ENCODE results near the gene MUC3A.
"Not testable (repeated sequence)": the region's sequence is repeated elsewhere in the genome, so short reads cannot be mapped to it uniquely, and the experiment has no call there.

MUC3A gene

DNA sequence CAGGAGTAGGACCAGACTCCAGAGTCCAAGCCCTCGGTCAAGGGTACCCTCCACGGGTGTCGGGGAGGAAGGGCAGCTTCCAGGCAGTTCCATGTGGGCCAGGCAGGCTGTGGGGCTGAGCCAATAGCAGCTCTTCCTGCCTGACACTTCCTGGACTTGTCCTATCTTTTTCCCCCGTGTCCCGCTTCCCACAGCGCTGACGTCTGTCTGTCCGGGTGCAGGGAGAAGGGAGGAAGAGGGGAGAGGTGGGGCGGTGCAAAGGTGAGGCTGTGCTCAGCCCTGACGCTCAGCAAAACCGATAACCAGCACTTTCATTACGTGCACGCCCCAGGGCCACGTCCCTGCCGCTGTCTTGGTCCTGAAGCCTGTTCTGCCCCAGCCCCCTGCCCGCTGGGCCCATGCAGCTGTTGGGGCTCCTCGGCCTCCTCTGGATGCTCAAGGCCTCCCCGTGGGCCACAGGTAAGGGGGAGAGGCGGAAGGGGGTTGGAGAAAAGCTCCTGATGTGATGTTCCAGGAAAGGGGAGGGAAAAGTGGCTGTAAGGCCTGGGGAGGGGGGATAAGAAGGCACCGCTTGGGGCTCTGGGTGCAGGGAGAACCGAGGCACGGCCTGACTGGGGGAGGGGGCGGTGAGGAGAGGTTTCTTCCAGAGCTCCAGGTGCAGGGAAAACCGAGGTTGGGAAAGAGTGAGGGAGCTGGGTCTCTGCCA lies at the start of gene MUC3A:
TSS of gene MUC3A (plus strand) at position 308 of the 706 bp plus-strand sequence. CDS start at position 399, 91 bp downstream.
- DNase-seq, result no peak

- no peak for DNase-seq
These were observed 48.4 kb upstream of the MUC3A start for GRCh38 chr7:100900978-100901377.

GRCh38 chr7:100901921-100902332 lies 47.4 kb upstream of the MUC3A start:
- no peak for DNase-seq

DNA sequence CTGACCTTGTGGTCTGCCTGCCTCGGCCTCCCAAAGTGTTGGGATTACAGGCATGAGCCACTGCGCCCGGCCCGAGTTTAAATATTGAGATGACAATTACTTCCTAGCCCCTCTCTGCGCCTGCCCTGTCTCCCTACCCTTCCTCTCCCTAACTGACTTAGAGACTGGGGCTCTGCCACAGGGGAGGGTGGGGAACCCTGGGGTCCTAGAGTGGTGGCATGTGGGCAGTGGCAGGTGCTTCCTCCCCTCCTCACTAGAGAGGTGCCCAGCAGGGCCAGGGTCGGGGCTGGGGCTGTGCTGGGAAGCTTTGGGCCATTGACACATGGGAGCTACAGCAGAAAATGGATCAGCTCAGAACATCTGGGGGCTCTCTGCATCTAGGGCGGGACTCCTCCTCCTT lies 46.7 kb upstream of the MUC3A start:
- DNase-seq, result no peak

- DNase-seq, result no peak
These were observed 40.8 kb upstream of the MUC3A start for GRCh38 chr7:100908512-100908911.

- DNase-seq, result peak; percentile 75 to 80
These were observed 38.9 kb upstream of the MUC3A start for GRCh38 chr7:100910443-100910842.

DNA sequence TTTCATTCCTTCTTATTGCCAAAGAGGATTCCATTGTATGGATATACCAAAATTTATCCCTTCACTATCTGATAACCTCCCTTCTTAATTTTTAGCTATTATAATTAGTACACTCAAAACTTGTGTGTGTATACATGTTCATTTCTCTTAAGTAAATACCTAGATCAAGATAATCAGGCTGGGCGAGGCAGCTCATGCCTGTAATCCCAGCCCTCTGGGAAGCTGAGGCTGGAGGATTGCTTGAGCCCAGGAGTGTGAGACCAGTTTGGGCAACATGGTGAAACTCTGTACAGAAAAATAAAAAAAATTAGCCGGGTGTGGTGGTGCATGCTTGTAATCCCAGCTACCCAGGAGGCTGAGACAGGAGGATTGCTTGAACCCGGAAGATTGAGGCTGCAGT lies 37.9 kb upstream of the MUC3A start:
- DNase-seq, result no peak

- no peak for DNase-seq
These were observed 35.0 kb upstream of the MUC3A start for GRCh38 chr7:100914208-100914878.

GRCh38 chr7:100914879-100915447 lies 34.4 kb upstream of the MUC3A start:
- DNase-seq, result peak; percentile 71 to 83

DNA sequence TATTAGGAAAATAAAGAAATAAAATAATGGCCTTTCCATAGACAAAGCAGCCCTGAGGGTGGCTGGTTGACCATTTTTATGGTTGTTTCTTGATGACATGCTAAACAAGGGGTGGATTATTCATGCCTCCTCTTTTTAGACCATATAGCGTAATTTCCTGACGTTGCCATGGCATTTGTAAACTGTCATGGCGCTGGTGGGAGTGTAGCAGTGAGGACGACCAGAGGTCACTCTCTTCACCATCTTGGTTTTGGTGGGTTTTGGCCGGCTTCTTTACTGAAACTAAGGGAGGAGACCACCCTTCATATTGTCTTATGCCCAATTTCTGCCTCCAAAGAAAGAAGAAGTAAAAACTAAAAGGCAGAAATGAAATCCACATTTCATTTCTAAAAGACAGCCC lies 30.0 kb upstream of the MUC3A start:
- DNase-seq, result not testable (repeated sequence)

DNA sequence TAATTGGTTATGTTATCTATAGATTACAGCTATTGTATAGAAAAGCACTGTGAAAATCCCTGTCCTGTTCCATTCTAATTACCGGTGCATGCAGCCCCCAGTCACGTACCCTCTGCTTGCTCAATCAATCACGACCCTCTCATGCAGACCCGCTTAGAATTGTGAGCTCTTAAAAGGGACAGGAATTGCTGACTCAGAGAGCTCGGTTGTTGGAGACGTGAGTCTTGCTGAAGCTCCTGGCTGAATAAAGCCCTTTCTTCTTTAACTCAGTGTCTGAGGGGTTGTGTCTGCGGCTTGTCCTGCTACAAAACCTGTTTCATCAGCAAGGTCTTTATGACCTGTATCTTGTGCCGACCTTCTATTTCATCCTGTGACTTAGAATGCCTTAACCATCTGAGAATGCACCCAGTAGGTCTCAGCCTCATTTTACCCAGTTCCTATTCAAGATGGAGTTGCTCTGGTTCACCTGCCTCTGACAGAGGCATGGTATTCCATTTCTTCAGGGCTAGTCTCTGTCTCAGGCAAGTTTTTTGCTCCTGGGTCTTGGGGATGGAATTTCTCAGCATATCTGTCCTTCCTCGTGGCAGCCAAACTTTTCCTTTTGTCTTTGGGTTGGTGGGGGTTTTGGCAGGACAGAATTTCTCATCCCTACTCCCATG lies 29.4 kb upstream of the MUC3A start:
- DNase-seq, result not testable (repeated sequence)

GRCh38 chr7:100921039-100921438 lies 28.3 kb upstream of the MUC3A start:
- DNase-seq, result no peak

DNA sequence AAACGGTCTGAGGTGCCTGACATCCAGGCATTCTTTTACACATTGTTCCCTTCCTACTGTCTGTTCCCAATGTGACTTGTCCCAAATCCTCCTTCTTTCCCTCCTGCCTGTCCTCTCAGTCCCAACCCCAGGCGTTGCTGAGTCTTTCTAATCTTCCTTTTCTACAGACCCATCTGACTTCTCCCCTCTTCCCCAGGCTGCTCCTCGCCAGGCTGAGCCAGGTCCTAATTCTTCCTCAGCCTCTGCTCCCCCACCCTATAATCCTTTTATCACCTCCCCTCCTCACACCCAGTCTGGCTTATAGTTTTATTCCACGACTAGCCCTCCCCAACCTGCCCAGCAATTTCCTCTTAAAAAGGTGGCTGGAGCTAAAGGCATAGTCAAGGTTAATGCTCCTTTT lies 25.7 kb upstream of the MUC3A start:
- not testable (repeated sequence) for DNase-seq

DNA sequence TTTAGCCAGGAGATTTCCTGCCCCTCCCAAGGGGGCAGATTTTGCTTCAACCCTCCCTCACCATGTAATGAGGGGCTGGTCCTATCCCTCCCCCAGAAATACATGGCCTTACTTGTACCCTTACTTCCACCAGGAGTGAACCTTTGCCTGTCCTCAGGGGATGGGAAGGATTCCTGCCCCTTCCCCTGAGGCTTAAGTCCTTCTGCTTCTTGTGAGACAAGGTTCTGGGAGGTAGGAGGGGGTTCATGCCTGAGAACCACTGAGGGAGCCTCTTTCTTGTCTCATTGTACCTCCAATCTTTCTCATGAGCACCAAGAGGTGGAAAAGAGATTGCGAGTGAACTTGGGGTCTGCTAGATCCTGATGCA lies 19.5 kb upstream of the MUC3A start:
- DNase-seq, result no peak

DNA sequence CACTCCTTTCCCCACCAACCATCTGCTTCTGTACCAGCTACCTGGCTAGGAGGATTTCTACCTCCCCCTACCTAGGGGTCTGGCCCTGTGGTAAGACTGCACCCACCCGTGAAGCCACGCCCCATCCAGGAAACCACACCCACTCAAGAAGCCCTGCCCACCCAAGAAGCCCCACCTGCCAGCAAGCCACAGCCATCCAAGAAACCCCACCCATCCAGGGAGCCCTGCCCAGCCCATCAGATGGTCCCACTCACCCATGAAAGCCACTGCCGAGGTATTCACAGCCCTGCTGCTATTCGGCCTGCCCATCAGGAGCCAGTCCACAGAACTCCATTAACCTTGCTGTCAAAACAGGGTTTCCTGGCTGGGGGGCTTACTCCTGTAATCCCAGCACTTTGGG lies 15.6 kb upstream of the MUC3A start:
- no peak for DNase-seq

- not testable (repeated sequence) for DNase-seq
These were observed 14.0 kb upstream of the MUC3A start for GRCh38 chr7:100935381-100935780.

DNA sequence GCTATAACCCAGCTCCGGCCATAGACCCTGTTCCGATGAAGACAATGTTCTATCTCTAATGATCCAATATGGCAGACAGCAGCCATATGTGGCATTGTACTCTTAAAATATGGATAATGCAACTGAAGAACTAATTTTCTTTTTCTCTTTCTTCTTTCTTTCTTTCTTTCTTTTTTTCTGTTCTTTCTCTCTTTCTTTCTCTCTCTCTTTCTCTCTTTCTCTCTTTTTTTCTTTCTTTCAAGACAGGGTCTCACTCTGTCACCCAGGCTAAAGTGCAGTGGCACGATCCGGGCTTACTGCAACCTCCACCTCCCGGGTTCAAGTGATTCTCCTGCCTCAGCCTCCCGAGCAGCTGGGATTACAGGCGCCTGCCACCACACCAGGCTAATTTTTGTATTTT lies 13.2 kb upstream of the MUC3A start:
- DNase-seq, result not testable (repeated sequence)

DNA sequence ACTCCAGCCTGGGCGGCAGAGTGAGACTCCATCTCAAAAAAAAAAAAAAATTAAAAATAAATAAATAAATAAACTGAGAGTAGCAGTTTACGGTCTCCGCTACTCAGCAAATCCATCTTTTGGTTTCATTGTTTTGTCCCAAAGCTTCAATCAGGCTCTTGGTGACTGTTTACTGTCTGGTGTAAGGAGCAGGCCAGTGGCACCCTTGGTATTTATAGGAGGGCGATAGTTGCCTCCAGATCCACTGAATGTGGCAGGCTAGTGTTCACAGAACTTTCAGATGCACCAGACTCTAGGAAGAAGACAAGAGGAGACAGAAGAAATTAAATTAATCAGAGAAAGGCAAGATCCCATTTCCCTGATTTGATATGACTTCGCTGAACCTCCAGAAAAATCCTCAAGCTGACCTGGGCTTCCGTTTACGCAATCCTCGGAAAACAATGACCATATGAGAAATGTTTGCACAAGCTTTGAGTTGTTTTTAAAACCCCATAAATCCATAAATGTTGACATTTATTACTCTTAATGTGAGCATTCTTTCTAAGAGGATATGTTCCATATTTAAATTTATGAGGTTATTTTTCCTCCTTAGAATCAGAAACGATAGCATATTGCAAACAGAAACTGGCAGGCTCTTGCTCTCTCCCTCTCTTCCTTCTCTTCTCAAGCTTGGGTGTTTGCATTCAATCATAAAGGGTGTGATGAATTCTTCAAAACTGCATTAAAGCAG lies 7.1 kb upstream of the MUC3A start:
- no peak for DNase-seq

- no peak for DNase-seq
These were observed 5.6 kb upstream of the MUC3A start for GRCh38 chr7:100943693-100944092.

- no peak for DNase-seq
These were observed 5.2 kb upstream of the MUC3A start for GRCh38 chr7:100944138-100944537.

DNA sequence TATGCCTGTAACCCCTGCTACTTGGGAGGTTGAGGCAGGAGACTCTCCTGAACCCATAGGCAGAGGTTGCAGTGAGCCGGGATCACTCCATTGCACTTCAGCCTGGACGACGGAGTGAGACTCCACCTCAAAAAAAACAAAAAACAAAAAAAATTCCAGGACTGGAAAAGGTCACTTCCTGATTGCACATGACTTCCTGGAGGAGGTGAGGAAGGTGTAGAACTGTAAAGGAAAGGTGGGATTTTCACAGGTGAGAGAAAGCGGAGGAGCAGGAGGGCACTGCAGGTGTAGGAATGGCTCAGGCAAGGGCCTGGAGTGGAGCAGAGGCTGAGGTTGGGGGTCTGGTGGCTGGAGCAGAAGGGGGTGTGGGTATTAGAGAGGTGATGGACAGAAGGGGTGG lies 3.2 kb upstream of the MUC3A start:
- no peak for DNase-seq

DNA sequence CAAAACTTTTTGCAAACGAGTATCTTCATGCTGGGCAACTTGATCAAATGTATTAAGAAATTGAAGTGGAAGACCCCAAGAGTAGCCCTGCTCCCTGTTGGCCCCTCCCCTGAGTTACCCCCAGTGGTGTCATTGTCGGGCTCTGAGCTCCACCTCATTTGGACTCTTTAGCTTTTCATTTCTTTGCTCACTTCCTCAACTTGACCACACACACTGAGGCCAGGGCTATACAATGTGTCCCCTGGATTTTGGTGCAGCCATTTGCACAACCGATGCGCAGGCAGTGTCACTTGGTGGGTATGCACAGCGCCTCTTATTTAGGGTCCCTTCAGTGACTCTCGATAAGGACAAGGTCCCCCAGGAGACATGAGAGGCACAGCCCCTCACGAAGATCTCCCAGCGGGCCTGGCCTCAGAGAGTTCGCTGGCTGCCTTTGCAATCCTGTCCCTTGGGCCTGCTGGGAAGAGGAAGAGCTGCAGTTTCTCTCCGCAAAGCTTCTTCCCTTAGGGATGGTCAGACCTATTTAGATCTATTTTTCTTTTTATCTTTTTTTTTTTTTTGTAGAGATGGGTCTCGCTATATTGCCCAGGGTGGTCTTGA lies 2.5 kb upstream of the MUC3A start:
- DNase-seq, result no peak

- DNase-seq, result no peak
These were observed 1.5 kb upstream of the MUC3A start for GRCh38 chr7:100947792-100948191.
